Measurements from ENCODE around the gene PRRX1.

Gene PRRX1

GRCh38 chr1:170664828-170665612, 1.1 kb downstream of the PRRX1 start:
- DNase-seq = peak; percentile 12

- DNase-seq = no peak
Observed at GRCh38 chr1:170665629-170666028, 1.7 kb downstream of the PRRX1 start.

- DNase-seq = no peak
Observed at GRCh38 chr1:170666541-170667254, 2.8 kb downstream of the PRRX1 start.

GRCh38 chr1:170668209-170669106, 4.5 kb downstream of the PRRX1 start:
- no peak for DNase-seq

- no peak for DNase-seq
Observed at GRCh38 chr1:170669107-170669445, 5.1 kb downstream of the PRRX1 start.

- no peak for DNase-seq
Observed at GRCh38 chr1:170669586-170670530, 5.9 kb downstream of the PRRX1 start.

GRCh38 chr1:170670802-170671628, 7.1 kb downstream of the PRRX1 start:
- DNase-seq = no peak

- no peak for DNase-seq
Observed at GRCh38 chr1:170671629-170671963, 7.7 kb downstream of the PRRX1 start.

- DNase-seq = no peak
Observed at GRCh38 chr1:170672316-170672715, 8.4 kb downstream of the PRRX1 start.

- no peak for DNase-seq
Observed at GRCh38 chr1:170674239-170674638, 10.3 kb downstream of the PRRX1 start.

GRCh38 chr1:170674986-170675385, 11.1 kb downstream of the PRRX1 start:
- no peak for DNase-seq

- no peak for DNase-seq
Observed at GRCh38 chr1:170675865-170676264, 11.9 kb downstream of the PRRX1 start.

- no peak for DNase-seq
Observed at GRCh38 chr1:170676628-170677027, 12.7 kb downstream of the PRRX1 start.

GRCh38 chr1:170678027-170678600, 14.2 kb downstream of the PRRX1 start:
- no peak for DNase-seq

GRCh38 chr1:170680428-170680827, 16.5 kb downstream of the PRRX1 start:
- no peak for DNase-seq

GRCh38 chr1:170682169-170682568, 18.2 kb downstream of the PRRX1 start:
- no peak for DNase-seq

- no peak for DNase-seq
Observed at GRCh38 chr1:170682809-170683208, 18.9 kb downstream of the PRRX1 start.

- DNase-seq = no peak
Observed at GRCh38 chr1:170685166-170685565, 21.2 kb downstream of the PRRX1 start.

- DNase-seq = no peak
Observed at GRCh38 chr1:170686291-170686690, 22.4 kb downstream of the PRRX1 start.

GRCh38 chr1:170687621-170688020, 23.7 kb downstream of the PRRX1 start:
- DNase-seq = no peak

GRCh38 chr1:170691258-170691657, 27.3 kb downstream of the PRRX1 start:
- DNase-seq = no peak
